ENCODE data around the gene FOXK1. TPM values are rescaled to one million over a fixed set of nuclear protein-coding genes. Genes with fewer than 3 reads are reported as not detected.
A peak's percentile ranks its signal among the peaks of the same experiment; 100 is the strongest.

The FOXK1 gene
- total and polyA plus RNA-seq, 2 of the 13 experiments (the other 11 are each of a cell fraction or from before 2014, with no cell fraction given) = 4.6 to 8.8 TPM

- no peak for TF ChIP-seq TERF1 (CRISPR knock-in tag; IDR thresholded peaks at IDR 0.05)
- TF ChIP-seq, protein P1, sequence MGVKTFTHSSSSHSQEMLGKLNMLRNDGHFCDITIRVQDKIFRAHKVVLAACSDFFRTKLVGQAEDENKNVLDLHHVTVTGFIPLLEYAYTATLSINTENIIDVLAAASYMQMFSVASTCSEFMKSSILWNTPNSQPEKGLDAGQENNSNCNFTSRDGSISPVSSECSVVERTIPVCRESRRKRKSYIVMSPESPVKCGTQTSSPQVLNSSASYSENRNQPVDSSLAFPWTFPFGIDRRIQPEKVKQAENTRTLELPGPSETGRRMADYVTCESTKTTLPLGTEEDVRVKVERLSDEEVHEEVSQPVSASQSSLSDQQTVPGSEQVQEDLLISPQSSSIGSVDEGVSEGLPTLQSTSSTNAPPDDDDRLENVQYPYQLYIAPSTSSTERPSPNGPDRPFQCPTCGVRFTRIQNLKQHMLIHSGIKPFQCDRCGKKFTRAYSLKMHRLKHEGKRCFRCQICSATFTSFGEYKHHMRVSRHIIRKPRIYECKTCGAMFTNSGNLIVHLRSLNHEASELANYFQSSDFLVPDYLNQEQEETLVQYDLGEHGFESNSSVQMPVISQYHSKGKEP (CRISPR knock-in tag; IDR thresholded peaks at IDR 0.05) = no peak
- TF ChIP-seq KLF6 (CRISPR knock-in tag; IDR thresholded peaks at IDR 0.05) = no peak
- TF ChIP-seq, protein P2, sequence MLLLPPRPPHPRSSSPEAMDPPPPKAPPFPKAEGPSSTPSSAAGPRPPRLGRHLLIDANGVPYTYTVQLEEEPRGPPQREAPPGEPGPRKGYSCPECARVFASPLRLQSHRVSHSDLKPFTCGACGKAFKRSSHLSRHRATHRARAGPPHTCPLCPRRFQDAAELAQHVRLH (CRISPR knock-in tag; IDR thresholded peaks at IDR 0.05; ENCODE audit: borderline replicate concordance, low read depth) = no peak
- no peak for TF ChIP-seq RELA (CRISPR knock-in tag; IDR thresholded peaks at IDR 0.05)
- TF ChIP-seq SATB2 (CRISPR knock-in tag; IDR thresholded peaks at IDR 0.05) = no peak
- TF ChIP-seq NFE2 (CRISPR knock-in tag; IDR thresholded peaks at IDR 0.05) = no peak
Observed at GRCh38 chr7:4655896-4656295, 26.2 kb upstream of the FOXK1 start (continued).

GRCh38 chr7:4657640-4658417, 24.3 kb upstream of the FOXK1 start:
- peaks cover 7% of the 10 kb centered on the region for H3K4me1 ChIP-seq (ENCODE audit: insufficient read depth, low read length)
- no peak overlapping the region for H3K4me2 ChIP-seq (ENCODE audit: low read depth, low read length)
- TF ChIP-seq MAFK (conservative IDR thresholded peaks at IDR 0.05 in 1 of 2, IDR thresholded peaks at IDR 0.05 in 1 of 2; ENCODE audit: low read length in 2 of 2) = peak; percentile 81 to 88
- peak; percentile 75 for TF ChIP-seq MAFF (IDR thresholded peaks at IDR 0.05; ENCODE audit: low read depth, low read length)
- TF ChIP-seq NFE2L2 (IDR thresholded peaks at IDR 0.05; ENCODE audit: low read length) = peak; percentile 85
- no peak for TF ChIP-seq ZNF383 (CRISPR knock-in tag; IDR thresholded peaks at IDR 0.05; ENCODE audit: borderline replicate concordance)
- no peak for TF ChIP-seq ZKSCAN8 (CRISPR knock-in tag; IDR thresholded peaks at IDR 0.05; ENCODE audit: borderline replicate concordance)
- H4K20me1 ChIP-seq (ENCODE audit: insufficient read depth, low read length) = no peaks in the 10 kb centered on the region
- ChIA-PET POLR2A (no interaction called here), CTCF (ENCODE audit: low intra/inter-chr PET ratio, low total read pairs) (no interaction called here)
- no peak for DNase-seq (ENCODE audit: low spot score)
- no peak overlapping the region for H3K9ac ChIP-seq (ENCODE audit: insufficient read depth, low read depth, low read length)
- H3K27ac ChIP-seq (ENCODE audit: extremely low read length, insufficient read depth, low read length) = no peak overlapping the region
- peaks cover 12% of the 10 kb centered on the region for H3K9me3 ChIP-seq (ENCODE audit: low read length)
- intact Hi-C loops (cut with micrococcal nuclease; ENCODE audit: unreplicated experiment) = no loop called here
- WGBS (ENCODE audit: low lambda C conversion rate) = 29% methylated on average over 4 of the region's 4 CpGs
- ATAC-seq = no peak
- in situ Hi-C loops (cut with HindIII; ENCODE audit: extremely low pct_ligation_motif_present, low pct_unique_long_range_greater_than_20kb) = no loop called here
- 0 out of 5 replicates have a peak, but pooled peaks cover 0 to 4% of the 10 kb centered on the region in 2 experiments for H3K27me3 ChIP-seq (ENCODE audit: control insufficient read depth in 1 of 2, insufficient read depth in 2 of 2, low read length in 2 of 2)
- H3K79me2 ChIP-seq (ENCODE audit: insufficient read depth, low read length) = no peaks in the 10 kb centered on the region
- no TSS peak for BruUV-seq (replicated peaks)
- H2AFZ ChIP-seq (ENCODE audit: low read length) = no peak overlapping the region
- no peaks in the 10 kb centered on the region for H3K36me3 ChIP-seq (replicated peaks in 1 of 2; ENCODE audit: control insufficient read depth in 1 of 2, insufficient read depth in 2 of 2, low read length in 2 of 2)
- no peak overlapping the region for H3K4me3 ChIP-seq (replicated peaks in 1 of 3; ENCODE audit: insufficient read depth in 1 of 3, low read depth in 2 of 3, low read length in 3 of 3)
- FAIRE-seq = no peak

Data from HepG2 (cell line).